KOPT-K1 (cell line): ENCODE data around the gene GGCT.

Source experiments
- H3K27ac ChIP-seq: fragments of 200-600 bp; sonication (generic); 2 replicates; pipeline ENCODE4 v1.5.1; 2016; ENCODE audit warnings: antibody characterized with exemption, mild to moderate bottlenecking, low read depth, low read length; ENCODE audit not compliant: poor library complexity, severe bottlenecking
- H3K36me3 ChIP-seq: fragments of 200-600 bp; sonication (generic); 2 replicates; pipeline ENCODE4 v1.5.1; 2017; ENCODE audit warnings: antibody characterized with exemption, mild to moderate bottlenecking, low read length, moderate library complexity; ENCODE audit not compliant: insufficient read depth
- H3K9me3 ChIP-seq: fragments of 200-600 bp; sonication (generic); 2 replicates; pipeline ENCODE4 v1.5.1; 2017; ENCODE audit warnings: antibody characterized with exemption, low read length, mild to moderate bottlenecking; ENCODE audit not compliant: insufficient read depth, poor library complexity, severe bottlenecking

GGCT gene

GRCh38 chr7:30466266-30466665 is 38.4 kb downstream of the GGCT start:
- H3K27ac ChIP-seq = no peak overlapping the region
- H3K9me3 ChIP-seq = no peaks in the 10 kb centered on the region
- H3K36me3 ChIP-seq = peaks cover 7% of the 10 kb centered on the region; the same call in 1 of the 2 replicates

DNA sequence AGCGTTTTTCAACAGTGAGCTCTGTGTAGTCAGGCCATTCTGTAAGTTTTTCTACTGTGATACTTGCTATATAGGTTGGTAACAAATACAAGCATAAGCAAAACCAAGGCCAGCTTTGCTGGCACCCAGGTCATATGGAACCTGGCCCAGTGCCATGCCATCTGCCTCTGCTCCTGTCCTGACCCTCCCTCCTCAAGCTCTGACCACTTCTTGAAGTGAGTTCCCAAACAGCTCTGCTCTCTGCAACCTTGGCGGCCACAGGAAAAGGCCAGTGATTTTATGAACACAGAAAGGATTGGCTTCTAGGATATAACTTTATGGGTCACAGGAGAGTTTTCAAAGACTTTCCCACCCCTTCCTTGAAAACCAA is 38.8 kb downstream of the GGCT start:
- peaks cover 7% of the 10 kb centered on the region; the same call in 1 of the 2 replicates for H3K36me3 ChIP-seq
- no peaks in the 10 kb centered on the region for H3K9me3 ChIP-seq
- no peak overlapping the region for H3K27ac ChIP-seq

GRCh38 chr7:30465046-30465810 is 39.4 kb downstream of the GGCT start:
- no peak overlapping the region for H3K27ac ChIP-seq
- H3K36me3 ChIP-seq = peaks cover 8% of the 10 kb centered on the region; the same call in 1 of the 2 replicates
- no peaks in the 10 kb centered on the region for H3K9me3 ChIP-seq

DNA sequence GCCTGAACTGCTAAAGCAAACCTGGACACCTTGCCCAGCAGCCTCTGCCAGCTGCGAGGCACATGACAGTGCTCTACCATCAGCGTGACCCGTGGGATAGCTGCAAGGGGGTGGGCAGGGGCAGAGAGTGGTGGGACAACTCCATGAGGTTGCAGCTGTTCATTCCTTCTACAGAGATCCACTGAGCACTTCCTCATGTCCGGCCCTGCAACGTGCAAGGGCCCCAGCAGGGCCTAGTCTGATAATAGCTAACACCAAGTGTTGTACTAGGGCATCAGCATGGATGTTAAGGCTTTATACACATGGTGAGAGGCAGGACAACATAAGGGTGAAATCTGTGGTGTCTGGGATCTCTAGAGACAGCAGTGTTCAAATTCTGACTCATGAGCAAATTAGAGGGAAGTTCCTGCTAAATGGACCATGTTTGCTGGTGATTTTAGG is 40.4 kb downstream of the GGCT start:
- Histone ChIP-seq H3K36me3 (peaks cover 13% of the 10 kb centered on the region; the same call in 1 of the 2 replicates), H3K27ac (no peak overlapping the region), H3K9me3 (no peaks in the 10 kb centered on the region)

DNA sequence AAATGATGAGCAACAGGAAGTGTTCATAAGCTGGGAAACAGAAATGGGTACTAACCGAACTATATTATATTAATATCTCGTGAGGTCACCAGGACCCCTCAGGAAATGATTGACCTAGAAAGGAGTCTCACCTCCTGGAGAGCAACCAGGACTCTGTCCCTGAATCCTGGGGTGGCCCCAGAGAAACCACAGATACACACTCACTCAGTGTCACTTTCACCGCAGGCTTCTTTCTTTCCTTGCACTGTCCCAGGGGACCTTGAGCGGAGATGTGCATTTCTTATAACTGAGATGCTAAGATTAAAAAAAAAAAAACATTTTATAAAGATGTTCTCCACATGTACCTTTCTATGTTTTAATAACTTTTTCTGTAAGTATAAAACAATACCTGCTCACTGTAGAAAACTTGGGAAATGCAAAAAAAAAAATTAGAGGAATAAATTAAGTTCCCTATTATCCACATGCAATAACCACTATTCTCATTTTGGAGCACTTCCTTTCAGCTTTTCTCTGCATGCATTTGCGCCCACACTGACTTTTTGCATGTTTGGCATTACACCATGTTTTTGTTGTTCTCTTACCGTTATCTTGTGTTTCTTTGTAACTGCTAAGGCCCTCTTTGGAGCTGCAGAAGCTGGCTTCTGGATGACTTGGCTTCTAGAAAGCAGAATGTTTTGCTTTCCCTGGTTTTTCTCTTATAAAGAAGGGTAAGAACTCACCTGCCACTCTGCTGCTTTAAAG is 41.1 kb downstream of the GGCT start:
- Histone ChIP-seq H3K9me3 (no peaks in the 10 kb centered on the region), H3K36me3 (peaks cover 19% of the 10 kb centered on the region), H3K27ac (no peak overlapping the region)

DNA sequence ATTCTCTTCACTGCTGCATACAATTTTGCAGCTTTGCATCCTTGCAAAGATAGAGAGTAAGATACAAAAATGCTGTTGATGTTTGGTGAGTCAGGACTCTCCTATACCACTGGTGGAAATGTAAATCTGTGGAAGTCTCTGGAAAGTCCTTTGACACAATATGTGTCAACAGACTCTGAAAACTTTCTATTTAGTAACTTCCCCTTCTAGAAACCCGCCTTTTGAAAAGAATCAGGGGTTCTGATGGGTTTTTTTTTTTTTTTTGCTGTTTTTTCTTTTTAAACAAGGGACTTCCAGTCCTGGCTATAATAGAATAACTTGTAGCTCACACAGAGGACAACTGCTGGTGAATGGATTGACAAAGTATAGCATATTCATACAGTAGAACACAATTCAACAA is 42.5 kb downstream of the GGCT start:
- peaks cover 25% of the 10 kb centered on the region for H3K36me3 ChIP-seq

DNA sequence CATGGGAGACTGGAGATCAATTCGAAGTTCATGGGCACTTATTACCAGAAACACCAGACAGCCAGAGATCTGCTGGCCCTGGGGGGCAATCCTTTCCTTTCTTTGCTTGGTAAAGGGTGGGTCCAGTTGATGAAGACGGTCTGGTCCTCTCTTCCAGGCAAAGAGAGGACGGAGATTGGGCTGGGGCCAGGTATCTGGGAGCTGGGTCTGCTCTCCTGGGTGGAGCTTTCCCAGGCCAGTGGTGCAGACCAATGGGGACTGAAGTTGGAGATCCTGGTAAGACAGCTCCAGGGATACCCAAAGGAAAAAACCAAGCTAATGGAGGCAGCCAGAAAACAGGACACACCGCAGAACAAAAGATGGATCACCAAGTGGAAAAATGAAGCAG is 44.4 kb downstream of the GGCT start:
- H3K9me3 ChIP-seq = no peaks in the 10 kb centered on the region
- peaks cover 43% of the 10 kb centered on the region for H3K36me3 ChIP-seq
- H3K27ac ChIP-seq = no peak overlapping the region

More for the DNA sequence above, 42.5 kb downstream of the GGCT start:
- no peaks in the 10 kb centered on the region for H3K9me3 ChIP-seq
- H3K27ac ChIP-seq = no peak overlapping the region

- H3K36me3 ChIP-seq = peaks cover 48% of the 10 kb centered on the region
- no peaks in the 10 kb centered on the region for H3K9me3 ChIP-seq
- H3K27ac ChIP-seq = no peak overlapping the region
Observed at GRCh38 chr7:30459591-30460245, 44.9 kb downstream of the GGCT start.

GRCh38 chr7:30458311-30458710 is 46.3 kb downstream of the GGCT start:
- H3K27ac ChIP-seq = no peak overlapping the region
- H3K36me3 ChIP-seq = peaks cover 62% of the 10 kb centered on the region
- H3K9me3 ChIP-seq = no peaks in the 10 kb centered on the region

DNA sequence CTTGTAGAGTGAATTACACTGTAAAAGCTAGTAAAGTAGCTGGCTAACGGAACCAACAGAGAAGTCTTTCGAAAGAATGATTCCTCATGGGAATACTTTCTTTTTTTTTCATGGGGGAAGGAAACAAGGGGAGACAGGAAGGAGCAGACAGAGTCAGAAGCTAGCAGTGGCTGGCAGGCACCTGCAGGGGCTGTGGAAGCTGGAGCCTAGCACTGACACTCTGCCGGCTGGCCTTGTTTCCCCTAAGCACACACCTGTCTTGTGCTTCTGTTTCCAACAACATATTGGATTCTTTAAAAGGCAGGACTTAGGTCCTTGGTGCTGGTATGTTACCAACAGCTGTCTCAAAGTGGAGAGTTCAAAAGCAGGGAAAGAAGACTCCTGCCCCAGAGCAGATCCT is 50.7 kb downstream of the GGCT start:
- Histone ChIP-seq H3K36me3 (peaks cover 90% of the 10 kb centered on the region), H3K9me3 (no peaks in the 10 kb centered on the region), H3K27ac (no peak overlapping the region)

DNA sequence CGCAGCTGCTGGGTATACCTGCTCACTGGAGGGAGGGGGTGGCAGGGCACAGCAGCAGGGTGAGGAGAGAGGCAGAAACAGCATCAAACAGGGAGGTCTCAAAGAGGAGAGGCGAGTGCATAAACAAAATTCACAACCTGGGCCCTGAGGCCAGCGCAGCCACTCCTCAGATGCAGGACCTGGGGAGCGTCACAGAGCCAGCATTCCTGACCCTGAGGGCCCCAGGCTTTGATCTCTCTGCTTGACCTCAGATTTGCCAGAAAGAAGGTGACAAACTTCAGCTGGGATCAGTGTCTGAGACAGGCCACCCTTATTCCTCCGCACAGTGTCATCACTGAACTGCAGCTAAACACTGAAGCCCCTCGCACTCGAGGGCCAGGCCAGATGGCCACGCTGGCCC is 51.6 kb downstream of the GGCT start:
- Histone ChIP-seq H3K36me3 (peaks cover 96% of the 10 kb centered on the region), H3K27ac (no peak overlapping the region), H3K9me3 (no peaks in the 10 kb centered on the region)

GRCh38 chr7:30452280-30452930 is 52.2 kb downstream of the GGCT start:
- H3K27ac ChIP-seq = no peak overlapping the region
- peaks cover 96% of the 10 kb centered on the region for H3K36me3 ChIP-seq
- H3K9me3 ChIP-seq = no peaks in the 10 kb centered on the region

DNA sequence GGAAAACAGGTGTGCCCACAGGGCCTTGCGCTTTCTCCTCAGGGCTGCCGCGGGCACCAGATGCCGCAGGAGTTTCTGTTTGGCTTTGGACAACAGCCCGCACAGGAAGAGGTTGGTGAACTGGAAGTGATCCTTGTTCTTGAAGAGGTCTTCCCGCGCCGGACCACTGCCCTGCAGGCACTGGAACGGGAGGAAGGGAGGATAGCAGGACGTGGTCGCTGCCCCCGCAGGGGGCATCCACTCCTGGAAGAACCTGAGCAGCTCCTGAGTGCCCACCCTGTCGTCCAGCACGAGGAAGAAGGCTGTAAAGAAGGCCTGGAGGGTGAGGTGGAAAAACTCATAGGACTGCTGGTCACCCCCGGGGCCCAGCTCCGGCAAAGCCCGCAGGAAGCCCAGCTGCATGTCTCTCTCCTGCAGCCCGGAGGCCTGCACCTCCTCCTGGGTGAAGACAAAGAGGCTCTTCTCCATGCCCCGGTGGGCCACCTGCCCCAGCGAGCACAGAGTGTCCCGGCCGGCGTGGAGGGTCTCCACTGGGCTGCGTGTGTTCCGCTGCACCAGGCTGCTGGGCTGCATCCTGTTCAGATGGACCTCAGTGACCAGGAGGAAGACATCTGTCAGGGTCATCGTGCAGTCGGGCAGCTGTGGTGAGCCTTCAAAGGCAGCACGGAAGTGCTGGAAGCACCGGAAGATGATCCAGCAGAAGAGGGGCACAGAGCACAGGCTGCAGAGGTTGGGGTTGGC is 52.9 kb downstream of the GGCT start:
- Histone ChIP-seq H3K27ac (no peak overlapping the region), H3K36me3 (peaks cover 100% of the 10 kb centered on the region), H3K9me3 (no peaks in the 10 kb centered on the region)

- Histone ChIP-seq H3K36me3 (peaks cover 99% of the 10 kb centered on the region), H3K27ac (no peak overlapping the region), H3K9me3 (no peaks in the 10 kb centered on the region)
Observed at GRCh38 chr7:30450983-30451497, 53.6 kb downstream of the GGCT start.
